Stimulated activated CD8-positive, alpha-beta memory T cell treated with anti-CD3 and anti-CD28 coated beads, Interleukin-15, amount 100 ng/mL, for 48 hours (primary cell): ENCODE results near the gene ME1.
"Not testable (repeated sequence)": the region's sequence is repeated elsewhere in the genome, so short reads cannot be mapped to it uniquely, and the experiment has no call there.

Experiments used
- DNase-seq, 2 donors: peaks; one replicate each; pipeline ENCODE4 v3.0.0-alpha.2; 2020; ENCODE audit warnings: low read depth in 2 of 2

ME1 gene

DNA sequence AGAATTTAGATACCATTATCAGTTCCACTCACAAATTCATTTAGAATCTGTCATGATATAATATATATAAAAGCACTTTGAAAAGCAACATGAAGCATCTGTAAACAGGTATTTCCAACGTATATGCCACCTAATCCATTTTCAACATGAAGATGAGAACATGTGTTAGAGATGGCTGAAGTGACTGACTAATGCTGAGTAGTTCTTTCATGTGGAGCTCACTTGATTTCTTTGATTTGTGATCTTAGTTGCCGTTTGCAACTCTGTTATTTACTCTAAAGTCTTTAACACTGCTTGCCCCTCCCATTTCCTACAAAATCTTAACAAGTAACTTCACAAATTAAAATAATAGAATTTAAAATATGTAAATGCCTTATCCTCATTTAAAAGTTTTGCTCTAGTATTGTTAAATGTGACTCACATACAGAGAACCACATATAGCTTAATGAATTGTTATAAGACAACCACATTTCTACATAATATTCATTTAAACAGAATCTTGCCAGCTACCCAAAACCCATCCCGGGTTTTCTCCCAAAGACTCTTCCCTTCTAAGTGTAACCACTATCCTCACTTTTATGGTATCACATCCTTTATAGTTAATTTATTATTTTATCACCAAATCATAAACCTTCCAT lies 78.3 kb downstream of the ME1 start:
- DNase-seq = no peak

DNA sequence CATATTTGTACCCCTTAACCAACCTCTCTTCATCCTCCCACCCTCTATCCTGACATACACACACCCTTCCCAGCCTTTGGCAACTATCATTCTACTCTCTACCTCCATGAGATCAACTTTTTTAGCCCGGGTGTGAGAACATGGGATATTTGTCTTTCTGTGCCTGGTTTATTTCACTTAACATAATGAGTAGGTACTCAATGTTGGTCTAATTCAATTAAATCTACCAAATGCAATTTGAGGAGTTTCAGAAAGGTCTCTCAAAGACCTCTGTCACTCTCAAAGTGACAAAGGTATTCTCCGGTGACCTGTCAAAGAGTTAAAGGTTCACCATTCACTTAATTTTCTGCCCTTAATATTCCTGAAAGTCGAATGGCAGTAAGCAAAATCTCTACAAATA lies 87.7 kb downstream of the ME1 start:
- DNase-seq = no peak

DNA sequence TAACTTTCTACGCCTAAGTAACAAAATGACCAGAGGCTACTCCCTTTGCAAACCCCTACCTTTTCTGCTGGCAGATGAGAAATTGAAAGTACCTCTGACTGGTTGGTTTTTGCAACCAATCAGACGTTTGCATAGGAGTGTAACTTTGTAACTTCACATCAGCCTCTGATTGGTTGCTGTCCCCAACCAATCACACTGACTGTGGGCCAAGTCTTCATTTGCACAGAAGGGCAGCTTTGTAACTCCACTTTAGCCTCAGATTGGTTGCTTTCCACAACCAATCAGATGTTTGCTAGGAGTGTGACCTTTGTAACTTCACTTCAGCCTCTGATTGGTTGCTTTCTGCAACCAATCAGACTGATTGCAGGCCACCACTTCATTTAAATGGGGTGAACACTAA lies 89.1 kb downstream of the ME1 start:
- no peak for DNase-seq

DNA sequence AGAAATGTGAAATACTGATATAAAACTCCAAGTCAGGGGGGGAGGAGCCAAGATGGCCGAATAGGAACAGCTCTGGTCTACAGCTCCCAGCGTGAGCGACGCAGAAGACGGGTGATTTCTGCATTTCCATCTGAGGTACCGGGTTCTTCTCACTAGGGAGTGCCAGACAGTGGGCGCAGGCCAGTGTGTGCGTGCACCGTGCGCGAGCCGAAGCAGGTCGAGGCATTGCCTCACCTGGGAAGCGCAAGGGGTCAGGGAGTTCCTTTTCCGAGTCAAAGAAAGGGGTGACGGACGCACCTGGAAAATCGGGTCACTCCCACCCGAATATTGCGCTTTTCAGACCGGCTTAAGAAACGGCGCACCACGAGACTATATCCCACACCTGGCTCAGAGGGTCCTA lies 96.9 kb downstream of the ME1 start:
- DNase-seq = not testable (repeated sequence)

DNA sequence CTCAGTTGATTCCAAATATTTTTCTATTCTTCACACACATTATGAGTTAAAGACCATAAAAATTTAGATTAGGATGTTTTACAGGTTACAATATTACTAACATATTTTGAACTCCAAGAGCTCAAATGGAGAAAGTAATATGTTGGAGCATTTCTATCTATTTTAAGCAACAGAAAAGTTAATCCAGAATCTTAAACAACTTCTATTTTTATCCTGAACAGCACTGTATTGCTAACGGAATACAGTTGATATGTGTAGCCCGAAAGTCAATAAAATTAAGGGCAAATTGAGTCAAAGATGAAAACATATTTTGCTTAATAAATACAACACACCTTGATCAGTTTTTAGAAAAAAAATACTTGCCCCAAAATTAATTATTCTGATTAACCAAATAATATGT lies 97.4 kb downstream of the ME1 start:
- no peak for DNase-seq

DNA sequence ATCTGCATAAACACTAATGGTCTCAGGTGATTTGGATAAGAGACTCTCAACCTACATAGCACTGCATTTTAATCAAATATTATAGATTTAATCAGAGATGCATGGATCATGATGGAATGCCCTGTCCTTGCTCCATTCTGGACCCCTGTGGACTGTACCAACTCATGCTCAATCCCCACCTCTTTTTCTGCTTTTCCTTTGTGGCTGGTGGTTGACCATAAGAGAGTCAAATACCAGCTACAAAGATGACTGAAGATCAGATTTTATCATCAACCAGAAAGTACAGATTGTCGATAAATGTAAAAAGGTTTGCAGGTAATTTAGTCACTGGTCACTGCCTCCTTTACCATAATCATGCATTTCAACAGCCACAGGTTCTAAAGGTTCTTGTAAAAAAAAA lies 116.2 kb downstream of the ME1 start:
- no peak for DNase-seq

DNA sequence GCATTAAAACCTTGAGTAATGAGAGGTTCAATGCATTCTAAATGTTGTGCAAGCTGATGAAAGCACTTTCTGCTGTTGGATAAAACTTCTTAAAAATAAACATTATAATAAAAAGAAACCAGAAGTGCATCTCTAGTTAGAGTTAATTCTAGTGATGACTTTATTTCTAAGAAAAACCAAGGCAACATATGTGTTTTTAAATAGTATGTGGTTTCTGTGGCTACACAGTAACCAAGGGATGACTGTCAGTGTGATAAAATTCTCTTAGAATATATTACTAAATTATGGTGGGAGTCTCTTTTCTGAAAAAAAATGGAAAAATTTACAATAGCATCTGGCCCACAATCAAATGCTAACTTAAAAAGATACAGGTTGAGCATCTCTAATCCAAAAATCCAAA lies 117.0 kb downstream of the ME1 start:
- DNase-seq = no peak

DNA sequence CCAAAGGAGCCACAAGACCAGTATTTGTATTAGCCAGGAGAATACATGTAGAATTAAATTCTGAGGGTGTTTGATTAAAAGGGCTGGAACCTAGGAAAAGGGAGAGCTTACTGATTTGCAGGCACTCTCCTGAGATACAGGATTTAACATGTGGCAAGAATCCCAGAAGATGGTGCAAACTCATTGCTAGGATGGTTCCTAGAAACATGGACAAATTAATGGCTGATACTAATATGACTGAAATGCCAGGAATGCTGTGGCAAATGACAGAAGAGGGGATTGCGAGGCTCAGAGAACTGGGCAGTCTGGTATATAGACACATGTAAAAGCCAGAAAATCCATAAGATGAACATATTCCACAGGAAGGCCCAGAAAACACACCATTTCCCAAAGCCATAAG lies 119.6 kb downstream of the ME1 start:
- no peak for DNase-seq

DNA sequence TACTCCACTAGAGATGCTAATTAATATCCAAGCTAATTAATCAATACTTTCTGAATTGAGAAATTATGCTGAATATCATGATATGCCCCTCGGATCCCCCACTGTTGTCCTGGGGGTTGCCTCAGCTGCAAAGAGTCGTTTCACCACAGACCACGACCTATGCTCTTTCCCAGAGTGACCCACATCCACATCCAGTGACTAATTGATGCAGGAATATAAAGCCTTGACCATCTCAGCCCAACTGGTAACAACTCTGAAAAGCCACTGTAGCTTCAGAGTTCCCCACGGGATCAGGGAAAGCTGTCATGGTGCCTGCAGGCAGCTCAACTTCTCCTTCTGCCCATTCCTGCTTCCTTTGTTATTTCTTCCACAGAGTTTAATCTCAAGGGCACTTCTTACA lies 120.8 kb downstream of the ME1 start:
- no peak for DNase-seq

DNA sequence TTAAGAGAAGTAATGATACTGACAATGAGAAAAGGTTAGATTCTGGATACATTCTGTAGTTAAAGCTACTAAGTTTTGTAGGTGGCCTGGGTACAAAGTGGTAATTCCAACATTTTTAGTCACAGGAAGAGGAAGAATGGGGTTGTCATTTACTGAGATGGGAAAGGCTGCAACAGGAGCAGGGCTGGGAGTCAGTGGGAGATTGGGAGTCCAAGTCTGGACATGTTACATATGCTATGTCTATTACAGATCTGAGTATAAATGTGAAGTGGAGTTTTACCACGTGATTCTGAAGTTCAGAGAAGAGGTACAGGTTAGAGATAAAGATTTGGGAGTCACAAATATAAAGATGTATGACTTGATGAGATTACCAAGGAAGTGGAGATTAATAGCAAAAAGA lies 121.5 kb downstream of the ME1 start:
- DNase-seq = no peak

DNA sequence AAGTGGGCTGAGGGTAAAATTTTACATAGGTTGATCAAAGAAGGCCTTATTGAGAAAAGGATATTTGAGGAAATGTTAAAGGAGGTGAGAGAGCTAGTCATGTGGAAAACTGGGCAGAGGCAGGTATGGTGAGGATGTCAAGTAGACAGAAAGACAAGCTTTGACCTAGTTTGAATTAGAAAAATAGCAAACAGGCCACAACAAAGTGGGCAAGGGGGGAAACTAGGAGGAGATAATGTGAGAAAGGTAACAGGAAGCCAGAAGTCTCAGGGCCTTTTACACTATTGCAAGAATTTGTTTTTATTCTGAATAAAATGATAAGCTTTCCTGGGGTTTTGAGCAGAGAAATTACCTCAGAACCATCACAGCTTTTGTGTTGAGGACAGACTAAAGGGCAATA lies 122.0 kb downstream of the ME1 start:
- DNase-seq = no peak

DNA sequence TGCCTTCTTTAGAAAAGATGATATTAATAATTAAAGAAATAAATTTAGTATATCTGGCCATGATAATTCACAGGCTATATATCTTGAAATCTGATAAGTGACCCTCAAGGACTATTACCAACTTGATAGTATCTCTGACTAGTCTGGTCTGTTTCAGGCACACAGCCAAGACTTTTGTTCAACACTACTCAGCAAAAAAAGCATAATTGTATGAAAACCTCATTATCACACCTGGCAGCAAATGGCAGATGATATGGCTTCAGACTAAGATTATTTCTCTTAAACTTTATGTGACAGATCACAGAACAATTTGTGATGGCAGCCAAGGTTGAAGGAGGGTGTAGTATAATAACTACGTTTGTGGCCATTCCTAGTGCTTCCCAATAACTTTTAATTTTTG lies 123.0 kb downstream of the ME1 start:
- DNase-seq = no peak

DNA sequence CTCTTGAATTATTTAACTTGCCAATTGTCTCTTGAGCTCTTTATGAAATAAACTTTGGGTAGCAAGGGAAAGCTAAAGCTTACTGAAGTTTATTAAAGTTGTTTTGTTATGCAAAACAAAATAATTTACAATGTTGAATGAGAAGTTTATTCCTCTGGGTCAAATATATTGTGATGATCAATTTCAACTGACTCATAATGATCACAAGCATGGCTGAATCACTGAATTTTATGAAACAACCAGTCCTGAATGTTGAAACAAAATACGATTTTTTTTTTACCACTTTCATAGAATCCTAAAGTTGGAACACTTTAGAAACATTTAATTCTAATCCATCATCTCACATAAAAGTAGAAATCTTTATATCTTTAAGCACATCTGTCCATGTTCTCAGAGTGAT lies 127.4 kb downstream of the ME1 start:
- no peak for DNase-seq

DNA sequence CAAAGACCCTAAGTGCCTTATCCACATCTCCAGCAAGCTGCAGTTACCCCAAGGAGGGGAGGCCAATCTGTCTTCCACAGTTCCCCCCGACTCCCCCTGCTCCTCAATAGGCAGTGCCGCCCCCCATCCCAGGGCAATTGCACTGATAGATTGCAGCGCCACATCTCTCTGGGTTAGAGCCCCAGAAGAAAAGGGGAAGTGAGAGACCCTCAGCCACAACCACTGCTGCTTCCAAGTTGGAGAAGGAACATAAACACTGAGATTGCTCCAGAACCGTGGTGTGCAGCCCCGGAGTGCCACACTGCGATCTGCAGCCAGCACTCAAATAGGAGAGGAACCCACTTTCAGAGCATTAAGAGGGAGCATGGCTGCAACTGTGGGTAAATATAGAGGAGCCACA lies 136.2 kb downstream of the ME1 start:
- no peak for DNase-seq

DNA sequence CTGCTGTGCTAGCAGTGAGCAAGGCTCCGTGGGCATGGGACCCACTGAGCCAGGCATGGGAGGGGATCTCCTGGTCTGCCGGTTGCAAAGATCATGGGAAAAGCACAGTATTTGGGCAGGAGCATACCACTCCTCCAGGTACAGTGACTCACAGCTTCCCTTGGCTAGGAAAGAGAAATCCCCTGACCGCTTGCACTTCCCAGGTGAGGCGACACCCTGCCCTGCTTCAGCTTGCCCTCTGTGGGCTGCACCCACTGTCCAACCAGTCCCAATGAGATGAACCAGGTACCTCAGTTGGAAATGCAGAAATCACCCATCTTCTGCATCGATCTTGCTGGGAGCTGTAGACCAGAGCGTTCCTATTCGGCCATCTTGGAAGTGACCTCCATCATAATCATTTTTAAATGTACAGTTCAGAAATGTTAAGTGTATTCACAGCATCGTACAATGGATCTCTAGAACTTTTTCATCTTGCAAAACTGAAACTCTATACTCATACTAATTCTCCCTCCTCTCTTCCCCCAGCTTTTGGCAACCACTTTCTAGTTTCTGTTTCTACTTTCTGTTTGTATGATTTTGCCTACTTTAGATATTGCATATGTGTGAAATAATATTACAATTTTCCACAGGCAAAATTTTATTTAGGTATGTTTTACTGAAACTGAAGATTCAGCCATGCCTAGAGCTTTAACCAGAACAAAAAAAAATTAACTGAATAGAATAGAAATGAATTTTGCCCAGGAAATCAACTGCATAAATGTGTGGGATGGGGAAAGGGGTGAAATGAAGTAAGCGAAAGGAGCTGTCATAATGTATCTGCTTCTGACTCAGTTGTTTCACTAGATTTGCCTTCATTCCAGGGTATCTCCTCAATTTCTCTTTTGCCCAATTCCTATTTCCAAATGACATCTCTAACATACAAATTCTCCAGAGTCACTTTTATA lies 137.7 kb downstream of the ME1 start:
- no peak for DNase-seq

DNA sequence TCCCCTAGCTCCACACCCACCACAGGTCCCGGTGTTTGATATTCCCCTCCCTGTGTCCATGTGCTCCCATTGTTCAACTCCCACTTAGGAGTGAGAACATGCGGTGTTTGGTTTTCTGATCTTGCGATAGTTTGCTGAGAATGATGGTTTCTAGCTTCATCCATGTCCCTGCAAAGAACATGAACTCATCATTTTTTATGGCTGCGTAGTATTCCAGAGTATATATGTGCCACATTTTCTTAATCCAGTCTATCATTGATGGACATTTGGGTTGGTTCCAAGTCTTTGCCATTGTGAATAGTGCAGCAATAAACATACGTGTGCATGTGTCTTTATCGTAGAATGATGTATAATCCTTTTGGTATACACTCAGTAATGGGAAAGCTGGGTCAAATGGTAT lies 143.6 kb downstream of the ME1 start:
- not testable (repeated sequence) for DNase-seq

DNA sequence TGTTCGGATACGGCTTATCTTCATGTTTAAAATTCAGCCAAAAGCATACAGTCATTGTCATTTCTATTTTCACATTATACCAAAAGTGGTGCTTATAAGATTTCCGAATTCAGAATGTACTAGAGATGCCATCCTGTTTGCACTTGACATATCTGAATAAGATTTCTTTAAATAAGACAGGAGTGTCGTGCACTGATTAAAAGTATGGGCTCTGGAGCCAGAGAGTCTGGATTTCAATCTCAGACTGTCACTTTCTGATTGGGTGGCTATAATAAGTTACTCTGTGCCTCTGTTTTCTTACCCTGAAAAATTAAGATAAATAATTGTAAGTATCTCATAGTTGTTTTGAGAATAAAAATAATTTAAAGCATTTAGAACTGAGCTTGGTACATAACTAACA lies 144.9 kb downstream of the ME1 start:
- no peak for DNase-seq

DNA sequence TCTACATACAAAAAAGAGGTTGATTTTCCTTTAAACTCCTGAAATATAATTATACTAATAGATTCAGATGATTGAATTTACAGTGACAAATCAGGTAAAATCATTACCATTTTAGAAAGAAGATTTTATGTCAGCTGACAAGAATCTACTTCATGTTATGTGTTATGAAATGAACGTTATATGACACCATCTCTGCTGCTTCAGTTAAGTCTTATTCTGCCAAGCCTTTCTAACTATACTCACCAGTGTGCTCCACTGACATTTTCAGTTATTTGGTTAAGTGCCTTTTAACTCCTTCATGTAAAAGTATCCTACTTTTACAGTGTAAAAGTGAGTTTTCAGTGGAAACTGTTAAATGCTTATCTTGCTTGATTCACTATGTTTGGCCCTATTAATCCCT lies 157.3 kb downstream of the ME1 start:
- DNase-seq = no peak

DNA sequence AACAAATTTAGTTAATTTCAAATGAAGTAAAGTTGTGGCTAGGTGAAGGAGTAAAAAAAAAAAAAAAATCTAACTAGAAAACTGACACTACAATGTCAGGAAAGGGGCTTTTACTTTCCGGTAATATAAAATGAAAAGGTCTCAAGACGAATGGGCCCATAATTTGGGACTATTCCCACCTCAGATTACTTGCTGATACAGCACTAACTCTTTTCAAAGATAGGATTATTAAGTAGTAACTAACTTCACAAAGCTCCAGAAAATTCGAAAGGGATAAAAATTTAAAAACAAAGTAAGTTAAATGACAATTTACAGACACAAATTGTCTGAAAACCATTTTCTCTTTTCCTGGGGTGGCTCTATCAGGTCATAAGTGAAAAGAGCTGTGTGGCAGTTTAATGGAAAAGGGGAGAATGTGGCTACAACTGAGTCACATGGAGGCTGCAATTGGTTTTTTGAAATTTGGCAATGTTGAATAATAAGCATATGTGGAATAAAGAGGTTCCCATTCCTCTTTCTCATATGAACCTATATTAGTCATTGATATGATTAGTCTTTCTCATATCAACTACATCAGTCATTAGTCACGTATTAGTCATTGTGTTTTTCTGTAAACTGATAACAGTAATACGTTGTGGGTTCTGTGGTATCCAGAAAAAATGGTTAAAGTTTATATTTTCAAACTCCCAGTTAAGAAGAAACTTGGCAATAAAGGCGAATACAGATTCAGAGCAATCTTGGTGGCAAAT lies 159.7 kb downstream of the ME1 start:
- no peak for DNase-seq

DNA sequence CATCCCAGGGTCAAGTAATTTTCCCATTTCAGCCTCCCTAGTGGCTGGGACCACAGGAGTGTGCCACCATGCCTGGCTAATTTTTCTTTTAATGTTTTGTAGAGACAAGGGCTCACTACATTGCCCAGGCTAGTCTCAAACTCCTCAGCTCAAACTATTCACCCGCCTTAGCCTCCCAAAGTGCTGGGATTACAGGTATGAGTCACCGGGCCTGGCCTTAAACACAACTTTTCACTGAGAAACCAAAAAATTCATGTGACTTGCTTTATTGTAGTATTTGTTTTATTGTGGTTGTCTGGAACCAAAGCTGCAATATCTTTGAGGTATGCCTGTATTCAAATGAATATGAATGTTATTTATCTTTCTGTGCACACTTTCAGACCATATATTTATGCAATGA lies 165.5 kb downstream of the ME1 start:
- no peak for DNase-seq

DNA sequence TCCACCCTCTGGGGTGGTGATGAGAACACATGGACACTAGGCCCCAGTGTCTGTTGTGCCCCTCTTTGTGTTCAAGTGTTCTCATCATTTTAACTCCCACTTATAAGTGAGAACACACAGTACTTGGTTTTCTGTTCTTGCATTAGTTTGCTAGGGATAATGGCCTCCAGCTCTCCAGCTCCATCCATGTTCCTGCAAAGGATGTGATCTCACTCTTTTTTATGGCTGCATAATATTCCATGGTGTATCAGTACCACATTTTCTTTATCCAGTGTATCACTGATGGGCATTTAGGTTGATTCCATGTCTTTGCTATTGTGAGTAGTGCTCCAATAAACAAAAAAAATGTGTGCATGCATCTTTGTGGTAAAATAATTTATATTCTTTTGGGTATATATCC lies 170.3 kb downstream of the ME1 start:
- no peak for DNase-seq

DNA sequence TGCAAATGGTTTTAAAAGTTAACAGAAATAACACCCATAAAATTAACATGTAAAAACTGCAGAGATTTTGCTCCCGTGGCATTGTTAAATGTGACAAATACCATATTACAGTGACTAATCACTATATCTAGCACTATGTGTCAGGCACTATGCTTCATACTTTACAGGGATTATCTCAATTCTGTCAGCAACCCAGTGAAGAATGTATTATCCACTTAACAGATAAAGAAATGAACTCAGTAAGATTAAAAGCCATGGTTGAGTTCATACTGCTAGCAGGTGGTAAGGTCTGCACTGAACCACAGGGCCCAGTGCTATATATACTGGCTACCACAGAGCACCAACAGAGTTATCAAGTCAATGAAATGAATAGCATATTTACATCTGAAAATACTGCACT lies 172.3 kb downstream of the ME1 start:
- no peak for DNase-seq

DNA sequence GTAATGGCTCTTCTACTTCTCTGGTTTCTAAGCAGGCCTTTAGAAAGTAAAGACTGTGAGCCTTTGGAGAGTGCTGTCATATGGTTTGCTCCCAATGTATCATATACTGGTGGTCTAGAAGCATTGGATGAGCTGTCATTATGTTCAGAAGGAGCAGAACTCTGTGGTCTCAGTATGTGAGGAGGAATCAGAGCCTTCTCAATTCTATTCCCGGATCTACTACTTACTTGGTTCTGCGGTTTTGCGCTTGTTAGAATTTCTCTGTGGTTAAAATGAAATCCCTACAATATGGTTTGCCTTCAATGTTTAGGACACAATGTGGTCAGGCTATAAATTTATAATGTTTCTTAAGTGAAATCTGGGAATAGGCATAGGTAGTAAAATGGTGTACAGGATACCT lies 173.1 kb downstream of the ME1 start:
- no peak for DNase-seq
